HCEC 1CT (cell line): Measurements from ENCODE around the gene ARHGEF33.
"Not testable (repeated sequence)": the region's sequence is repeated elsewhere in the genome, so short reads cannot be mapped to it uniquely, and the experiment has no call there.

Experiments
- DNase-seq: peaks from one replicate; pipeline ENCODE4 v3.0.0-alpha.2; 2017

Gene ARHGEF33

DNA sequence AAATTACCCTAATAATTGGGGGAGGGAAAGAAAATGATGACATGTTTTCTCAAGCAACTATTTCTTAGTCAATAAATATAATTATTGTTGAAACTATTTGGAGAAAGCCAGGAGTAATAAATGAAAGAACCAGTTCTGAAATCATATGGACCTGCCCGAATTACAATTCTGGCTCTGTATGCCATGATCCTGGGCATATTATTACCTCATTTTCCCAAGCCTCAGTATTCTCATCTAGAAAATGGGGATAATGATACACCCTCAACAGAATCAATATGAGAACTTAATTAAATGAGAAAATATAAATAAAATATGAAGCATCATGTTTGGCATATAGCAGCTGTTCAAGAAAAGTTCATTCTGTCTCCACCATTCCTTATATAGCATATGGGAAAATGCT, 22.9 kb downstream of the ARHGEF33 start:
- no peak for DNase-seq

DNA sequence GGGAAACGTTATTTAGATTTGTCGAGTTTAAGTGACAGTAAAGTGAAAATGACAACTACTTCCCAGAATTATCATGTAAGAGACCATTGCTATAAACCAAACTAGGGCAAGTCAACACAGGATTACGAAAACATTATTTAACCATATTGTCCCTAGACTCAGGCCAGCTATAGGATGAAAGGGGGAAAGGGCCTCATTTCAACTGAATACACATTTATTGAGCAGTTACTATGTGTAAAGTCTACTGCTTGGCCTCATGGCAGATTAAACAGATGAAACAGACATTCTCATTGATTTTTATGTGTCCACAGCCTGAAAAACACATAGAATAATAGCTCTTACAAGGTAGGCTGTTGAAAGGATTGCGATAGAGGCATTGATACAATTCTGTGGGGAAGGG, 32.7 kb downstream of the ARHGEF33 start:
- DNase-seq, result no peak

DNA sequence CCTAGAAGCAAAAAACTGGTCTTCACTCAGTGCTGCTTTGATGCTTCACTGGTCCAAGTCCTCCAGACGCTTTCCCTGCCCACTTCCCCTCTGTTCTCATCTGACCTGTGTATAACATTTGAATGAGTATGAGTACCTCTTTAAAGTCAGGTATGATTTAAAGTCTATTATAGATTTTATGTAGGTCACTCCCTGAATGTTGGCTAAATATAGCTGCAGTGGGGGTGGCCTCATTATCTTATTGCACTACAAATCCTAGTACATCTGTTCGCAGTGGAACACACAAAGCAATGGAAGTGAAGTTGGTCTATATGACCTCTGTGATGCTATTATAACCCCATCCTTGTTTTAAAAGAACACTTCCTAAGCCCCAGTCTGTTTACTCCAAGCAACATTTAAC, 33.2 kb downstream of the ARHGEF33 start:
- DNase-seq, result no peak

DNA sequence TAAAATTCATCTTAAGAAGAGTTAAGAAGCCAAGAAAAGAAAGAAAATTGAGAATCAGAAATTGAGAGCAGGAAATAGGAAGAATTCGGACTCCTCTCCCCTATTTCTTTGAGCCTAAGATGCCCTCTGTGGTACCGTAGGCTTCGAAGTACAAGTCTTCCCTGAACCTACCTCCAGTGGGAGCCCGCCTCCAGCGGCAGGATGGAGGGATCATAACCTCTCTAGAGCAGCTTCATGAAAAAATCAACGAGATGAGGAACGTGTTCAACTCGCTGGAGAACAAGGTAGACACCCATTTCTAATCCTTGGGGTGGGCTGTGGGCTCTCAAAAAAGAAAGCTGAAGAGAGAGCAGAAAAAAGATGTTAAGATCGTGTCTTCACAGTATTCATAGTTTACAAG, 36.3 kb downstream of the ARHGEF33 start:
- no peak for DNase-seq

DNA sequence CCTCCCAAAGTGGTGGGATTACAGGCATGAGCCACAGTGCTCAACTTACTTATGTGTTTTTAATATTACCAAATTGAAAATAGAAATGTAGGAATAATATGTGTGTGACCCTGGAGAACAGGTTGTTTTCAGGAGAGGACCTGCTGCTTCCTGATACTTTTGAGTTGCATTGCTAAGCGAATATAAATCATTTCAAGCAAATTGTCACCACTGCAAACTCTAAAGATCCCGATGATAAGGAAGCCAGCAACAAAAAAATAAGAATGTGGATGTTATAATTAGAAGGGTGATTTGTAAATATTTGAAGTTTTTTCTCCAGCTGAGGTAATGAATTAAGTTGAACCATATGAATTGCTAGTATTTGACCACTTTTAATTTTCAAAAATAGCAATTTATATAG, 40.9 kb downstream of the ARHGEF33 start:
- DNase-seq, result no peak

DNA sequence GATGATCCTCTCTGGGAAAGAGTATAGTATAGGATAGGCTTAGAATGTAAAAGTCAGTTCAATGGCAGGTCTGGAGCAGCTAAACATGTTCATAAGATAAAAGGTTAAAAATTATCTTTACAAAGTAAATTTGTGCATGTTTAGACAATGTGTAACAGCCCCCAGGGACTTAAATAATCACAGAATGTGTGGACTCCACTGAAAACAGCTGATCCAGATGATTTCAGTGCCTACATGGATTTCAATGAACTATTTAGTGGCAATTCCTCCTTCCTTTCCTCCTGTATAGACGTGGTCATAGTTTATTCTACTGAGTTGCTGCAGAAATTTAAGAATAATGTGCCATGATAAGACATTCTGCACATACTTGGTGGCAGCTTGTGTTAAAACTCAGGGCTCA, 42.9 kb downstream of the ARHGEF33 start:
- DNase-seq, result no peak

DNA sequence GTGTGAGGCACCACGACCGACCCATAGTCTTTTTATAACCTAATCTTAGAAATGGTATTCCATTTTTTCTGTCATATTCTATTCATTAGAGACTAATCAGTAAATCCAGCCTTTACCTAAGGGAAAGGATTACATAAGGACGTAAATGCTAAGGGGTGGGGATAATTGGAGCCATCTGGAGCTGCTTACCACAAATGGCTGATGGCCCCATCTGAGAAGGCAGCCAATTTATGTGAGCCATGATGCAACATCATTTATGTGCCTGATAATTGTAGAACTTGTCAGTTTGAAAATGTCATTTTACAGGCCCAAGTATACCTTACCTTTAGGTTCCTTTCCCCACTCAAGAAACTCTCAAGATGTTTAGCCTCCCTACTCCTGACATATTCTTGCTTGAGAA, 44.0 kb downstream of the ARHGEF33 start:
- no peak for DNase-seq

DNA sequence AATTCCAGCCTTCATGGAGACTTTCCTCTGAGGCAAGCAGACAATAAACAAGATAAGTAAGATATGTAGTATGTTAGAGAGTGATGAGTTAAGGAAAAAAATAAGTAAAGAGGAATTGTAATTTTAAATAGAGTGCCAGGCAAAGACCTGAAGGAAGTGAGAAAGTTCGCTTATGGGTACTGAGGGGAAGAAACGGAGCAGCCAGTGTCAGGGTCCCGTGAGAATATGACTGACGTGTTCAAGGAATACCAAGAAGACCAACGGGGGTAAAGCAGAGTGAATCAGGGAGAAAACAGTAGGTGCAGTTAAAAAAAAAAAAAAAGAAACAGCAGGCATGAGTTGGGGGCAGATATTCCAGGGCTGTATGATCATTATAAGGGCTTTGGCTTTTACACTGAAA, 45.1 kb downstream of the ARHGEF33 start:
- DNase-seq, result no peak

DNA sequence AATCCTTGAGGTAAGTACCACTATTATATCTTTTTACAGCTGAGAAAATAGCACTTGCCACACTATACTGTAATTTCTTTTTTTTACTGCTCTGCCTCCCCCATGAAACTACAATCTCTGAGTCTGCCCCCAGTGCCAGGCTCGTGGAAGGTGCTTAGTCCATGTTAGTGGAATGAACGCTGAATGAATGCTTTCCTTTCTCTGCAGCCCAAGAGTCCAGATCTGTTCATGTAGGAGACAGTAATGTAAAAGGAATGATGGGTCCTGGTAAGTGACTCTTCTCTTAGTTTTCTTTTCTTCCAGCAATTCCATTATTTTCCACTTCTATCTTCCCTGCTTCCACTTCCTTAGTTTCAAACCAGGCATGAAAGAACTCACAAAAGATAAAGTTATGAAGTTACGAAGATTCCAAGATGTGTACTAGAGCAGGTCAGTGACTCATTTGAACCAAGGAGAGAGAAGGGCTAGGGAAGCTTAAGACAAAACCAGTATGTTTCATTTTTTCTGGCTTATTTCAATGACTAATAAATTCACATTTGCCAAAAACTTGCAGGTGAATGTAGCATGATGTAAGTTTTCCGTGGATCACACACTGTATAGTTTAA, 46.0 kb downstream of the ARHGEF33 start:
- DNase-seq, result peak; percentile 31

DNA sequence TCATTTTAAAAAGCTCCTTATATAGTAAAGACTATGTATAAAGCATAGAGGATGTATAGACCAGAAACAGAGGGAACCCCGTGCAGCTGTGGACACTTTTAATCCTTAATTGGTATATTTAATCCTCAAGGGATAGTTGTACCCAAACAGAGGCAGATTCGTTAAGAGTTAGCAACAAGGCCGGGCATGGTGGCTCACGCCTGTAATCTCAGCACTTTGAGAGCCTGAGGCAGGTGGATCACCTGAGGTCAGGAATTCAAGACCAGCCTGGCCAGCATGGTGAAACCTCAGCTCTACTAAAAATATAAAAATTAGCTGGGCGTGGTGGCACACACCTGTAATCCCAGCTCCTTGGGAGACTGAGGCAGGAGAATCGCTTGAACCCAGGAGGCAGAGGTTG, 46.8 kb downstream of the ARHGEF33 start:
- not testable (repeated sequence) for DNase-seq

DNA sequence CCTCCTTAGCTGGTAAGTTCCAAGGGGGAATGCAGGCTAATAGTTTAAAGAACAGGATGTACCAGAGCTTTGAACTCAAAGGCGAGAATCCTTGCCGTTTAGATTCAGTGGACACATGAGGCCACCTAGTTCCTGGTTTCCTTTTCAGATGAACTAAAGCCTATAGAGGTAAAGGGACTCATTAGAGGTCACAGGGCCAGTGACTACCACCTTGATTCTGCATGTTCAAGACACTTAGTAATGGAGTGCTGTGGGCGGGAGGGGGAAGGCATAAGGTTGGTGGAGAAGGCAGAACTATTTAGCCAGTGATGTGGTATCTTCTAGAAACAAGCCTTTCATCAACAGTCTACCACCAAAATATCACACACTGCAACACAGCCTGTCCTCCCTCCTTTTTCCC, 47.9 kb downstream of the ARHGEF33 start:
- no peak for DNase-seq

DNA sequence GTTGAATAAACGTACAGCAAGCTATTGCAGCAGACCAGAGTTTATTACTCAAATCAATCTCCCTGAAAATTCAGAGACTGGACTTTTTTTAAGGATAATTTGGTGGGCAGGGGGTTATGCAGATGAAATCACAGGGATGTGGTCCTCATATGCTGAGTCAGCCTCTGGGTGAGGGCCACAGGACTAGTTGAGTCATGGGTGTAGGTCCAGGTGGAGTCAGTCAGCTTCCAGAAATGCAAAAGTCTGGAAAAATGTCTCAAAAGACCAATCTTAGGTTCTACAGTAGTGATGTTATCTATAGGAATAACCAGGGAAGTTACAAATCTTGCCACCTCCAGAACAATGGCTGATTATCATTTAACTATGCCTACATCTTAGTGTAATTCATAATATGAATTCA, 51.1 kb downstream of the ARHGEF33 start:
- DNase-seq, result no peak

DNA sequence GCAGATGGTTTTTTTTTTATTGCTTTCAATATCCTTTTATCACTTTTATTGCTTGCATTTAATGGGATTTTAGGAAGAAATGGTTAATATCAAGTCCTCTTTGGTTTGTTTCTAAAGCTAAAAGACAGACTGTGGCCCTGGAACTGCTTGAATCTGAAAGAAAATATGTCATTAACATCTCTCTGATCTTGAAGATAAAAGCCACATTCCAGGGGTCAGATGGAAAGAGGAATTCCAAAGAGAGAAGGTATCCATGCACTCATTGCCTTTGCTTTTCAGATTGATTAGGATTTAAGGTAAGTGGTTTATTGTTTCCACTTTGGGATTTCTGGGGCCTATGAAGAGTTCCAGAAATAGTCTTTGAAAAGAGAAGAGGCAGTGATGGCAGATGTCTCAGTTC, 54.1 kb downstream of the ARHGEF33 start:
- DNase-seq, result no peak

DNA sequence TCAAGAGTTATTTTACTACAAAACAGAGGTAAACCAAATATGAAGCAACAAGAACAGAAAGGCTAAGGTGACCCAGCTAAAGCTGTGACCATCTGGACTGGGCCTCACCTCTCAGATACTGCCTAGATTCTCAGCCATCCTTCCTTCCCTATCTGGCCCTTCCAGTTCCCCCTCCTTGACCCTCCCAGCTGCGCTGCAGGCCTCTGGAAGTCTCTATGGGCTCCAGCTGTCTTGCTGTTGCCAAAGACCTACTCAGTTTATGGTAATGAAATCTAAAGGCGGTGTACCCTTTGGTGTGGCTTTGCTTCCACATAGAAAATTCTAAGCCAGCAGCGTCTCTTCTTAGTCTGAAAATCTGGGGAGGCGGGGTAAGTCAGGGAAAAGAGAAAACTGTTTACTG, 55.7 kb downstream of the ARHGEF33 start:
- no peak for DNase-seq

DNA sequence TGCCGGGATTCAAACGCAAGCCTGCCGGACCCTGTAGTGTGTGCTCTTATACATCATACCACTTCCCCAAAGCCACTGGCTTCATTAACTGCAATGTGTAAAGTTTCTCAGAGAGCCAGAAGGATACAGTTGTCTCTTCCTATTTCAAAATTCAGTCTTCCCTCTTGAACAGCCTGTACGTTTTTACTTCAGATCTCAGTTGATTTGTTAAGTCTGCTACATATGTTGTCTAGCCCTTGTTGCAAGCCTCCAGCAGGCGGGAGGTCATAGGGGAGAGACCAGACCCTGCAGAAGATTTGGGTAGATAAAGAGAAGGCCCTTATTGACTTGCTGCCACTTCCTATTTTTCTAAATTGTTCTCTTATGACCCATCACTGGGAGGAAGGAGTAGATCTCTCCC, 56.2 kb downstream of the ARHGEF33 start:
- no peak for DNase-seq

DNA sequence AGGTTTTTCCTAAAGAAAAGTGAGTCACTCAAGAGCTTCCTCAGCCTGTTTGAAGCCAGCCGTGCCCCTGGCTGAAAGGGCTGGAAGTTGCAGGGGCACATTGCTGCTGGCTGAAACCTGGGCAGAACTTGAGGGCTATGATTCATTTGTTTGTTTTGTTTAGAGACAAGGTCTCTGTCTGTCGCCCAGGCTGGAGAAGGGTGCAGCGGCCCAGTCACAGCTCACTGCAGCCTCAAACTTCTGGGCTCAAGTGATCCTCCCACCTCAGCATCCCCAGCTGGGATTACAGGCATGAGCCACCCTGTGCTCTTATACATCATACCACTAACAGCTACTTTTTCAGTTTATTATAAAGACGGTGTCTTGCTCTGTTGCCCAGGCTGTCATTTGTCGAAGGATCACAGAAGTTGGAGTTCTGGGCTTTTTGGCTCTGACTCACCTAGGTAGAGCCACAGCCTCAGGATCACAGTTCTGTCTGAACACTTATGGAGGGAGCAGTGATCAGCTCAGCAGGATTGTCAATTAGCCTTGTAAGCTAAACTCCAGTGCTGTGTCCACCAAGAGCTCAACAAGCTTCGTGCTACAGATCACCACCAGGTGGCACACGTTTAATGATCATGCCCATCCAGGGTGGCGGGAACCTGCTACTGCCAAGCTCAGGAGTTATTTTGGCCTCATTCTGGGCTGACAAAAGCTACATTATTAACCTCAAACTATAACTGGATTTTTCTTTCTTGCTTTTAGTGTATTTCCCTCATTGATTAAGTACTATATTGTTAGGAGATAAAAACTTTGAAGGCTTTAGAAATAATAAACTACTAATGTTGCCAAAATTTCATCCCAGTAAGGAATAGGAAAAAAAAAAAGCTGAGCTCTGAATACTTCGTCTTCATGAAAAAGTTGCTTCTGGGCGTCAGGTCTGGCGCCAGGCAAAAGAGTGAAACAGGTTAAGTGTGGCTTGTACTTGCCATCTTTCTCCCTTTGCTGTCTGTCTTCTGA, 57.9 kb downstream of the ARHGEF33 start:
- peak; percentile 71 for DNase-seq

DNA sequence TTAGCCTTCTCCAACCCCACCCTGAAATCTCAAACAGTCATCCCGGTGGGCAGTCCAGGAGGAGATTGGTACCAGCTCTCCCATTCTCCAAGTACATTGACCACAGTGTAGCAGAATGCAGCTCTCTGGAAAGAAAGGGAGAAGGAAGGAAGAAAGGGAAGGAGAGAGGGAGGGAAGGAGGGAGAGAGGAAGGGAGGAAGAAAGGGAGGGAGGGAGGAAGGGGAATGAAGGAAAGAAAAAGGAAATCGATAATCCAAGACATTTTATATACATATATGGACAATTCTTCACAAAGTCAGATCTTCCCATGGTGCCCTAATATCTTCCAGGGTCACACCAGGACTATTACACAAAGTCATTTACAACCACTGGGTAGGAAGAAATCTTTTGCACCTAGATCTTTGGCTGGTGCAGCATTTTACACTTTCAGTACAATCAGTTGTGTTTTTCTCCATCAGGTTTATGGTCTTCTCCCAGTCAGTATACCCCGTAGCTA, 58.8 kb downstream of the ARHGEF33 start:
- DNase-seq, result no peak

DNA sequence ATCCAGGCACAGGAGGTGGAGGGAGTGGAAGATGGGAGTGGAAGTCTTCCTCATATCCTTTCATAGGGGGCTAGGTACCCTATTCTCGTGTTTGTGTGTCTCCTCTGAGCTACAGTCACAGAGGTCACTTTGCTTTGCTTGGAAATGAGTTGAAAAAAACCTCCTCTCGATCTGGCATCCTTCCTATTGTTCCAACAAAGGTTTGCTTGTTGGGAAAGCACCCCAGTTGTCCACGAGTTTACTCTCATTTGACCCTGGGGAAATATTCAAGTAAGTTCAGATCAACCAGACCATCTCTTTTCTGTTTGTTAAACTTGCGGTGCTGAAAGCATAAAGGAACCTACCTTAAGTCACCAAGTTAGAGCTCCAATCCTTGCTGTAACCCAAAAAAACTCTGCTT, 59.3 kb downstream of the ARHGEF33 start:
- DNase-seq, result no peak

DNA sequence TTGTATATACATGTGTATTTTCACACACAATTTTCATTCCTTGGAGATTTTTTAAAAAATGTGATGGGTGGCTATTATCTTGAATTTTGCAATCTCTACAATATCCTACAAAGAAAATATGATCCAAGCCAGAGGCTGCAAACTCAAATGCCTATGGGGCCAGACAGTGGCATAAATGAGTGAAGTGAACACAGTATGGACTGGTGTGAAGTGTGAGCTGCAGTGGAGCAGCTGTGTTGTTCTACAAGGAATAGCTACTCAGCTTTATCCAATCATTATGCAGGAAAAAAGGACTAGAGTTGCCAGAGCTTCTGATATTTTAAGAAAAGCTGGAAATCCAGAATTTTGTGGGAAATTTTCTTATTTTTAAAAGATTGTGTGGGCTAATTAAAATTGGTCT, 62.1 kb downstream of the ARHGEF33 start:
- DNase-seq, result no peak

DNA sequence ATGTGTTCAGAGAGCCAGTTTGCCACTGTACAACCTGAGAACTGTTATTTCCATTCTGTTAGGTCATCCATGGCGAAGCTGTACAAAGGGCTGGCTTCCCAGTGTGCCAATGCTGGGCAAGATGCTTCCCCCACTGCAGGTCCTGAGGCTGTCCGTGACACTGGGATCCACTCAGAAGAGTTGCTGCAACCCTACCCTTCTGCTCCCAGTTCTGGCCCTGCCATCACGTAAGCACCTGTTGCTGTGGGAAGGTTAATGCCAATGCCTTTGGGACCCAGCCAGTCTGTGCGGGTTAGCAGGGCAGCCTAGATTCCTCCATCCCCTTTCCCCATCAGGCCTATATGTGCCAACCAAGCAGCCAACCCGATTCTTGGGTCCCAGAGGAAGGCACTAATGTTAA, 68.3 kb downstream of the ARHGEF33 start:
- DNase-seq, result no peak

DNA sequence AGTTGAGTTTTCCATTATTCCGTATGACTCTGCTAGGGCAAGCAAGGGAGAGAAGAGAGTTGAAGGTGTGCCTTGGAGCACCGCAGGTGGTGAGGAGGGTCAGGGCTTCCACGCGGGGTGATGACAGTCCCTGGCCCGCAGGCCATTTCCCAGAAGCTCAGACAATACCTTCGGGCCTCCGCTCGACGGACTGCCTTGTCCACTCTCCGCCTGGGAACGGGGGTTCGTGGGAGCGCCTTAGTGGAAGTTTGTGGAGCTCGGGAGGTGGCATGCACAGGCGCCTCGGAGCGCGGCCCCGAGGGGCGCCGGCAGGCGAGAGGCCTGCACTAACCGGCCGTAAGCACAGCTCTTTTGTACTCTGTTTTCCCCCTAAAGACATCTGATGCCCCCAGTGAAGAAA, 69.8 kb downstream of the ARHGEF33 start:
- DNase-seq, result no peak

DNA sequence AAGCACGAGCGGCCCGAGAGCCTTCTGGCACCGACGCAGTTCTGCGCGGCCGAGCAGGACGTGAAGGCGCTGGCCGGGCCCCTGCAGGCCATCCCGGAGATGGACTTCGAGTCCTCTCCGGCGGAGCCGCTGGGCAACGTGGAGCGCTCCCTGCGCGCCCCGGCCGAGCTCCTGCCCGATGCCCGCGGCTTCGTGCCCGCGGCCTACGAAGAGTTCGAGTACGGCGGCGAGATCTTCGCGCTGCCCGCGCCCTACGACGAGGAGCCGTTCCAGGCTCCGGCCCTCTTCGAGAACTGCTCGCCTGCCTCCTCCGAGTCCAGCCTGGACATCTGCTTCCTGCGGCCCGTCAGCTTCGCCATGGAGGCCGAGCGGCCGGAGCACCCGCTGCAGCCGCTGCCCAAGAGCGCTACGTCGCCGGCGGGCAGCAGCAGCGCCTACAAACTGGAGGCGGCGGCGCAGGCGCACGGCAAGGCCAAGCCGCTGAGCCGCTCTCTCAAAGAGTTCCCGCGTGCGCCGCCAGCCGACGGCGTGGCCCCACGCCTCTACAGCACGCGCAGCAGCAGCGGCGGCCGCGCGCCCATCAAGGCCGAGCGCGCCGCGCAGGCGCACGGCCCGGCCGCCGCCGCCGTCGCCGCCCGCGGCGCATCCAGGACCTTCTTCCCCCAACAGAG, 70.4 kb downstream of the ARHGEF33 start:
- peak; percentile 37 for DNase-seq

DNA sequence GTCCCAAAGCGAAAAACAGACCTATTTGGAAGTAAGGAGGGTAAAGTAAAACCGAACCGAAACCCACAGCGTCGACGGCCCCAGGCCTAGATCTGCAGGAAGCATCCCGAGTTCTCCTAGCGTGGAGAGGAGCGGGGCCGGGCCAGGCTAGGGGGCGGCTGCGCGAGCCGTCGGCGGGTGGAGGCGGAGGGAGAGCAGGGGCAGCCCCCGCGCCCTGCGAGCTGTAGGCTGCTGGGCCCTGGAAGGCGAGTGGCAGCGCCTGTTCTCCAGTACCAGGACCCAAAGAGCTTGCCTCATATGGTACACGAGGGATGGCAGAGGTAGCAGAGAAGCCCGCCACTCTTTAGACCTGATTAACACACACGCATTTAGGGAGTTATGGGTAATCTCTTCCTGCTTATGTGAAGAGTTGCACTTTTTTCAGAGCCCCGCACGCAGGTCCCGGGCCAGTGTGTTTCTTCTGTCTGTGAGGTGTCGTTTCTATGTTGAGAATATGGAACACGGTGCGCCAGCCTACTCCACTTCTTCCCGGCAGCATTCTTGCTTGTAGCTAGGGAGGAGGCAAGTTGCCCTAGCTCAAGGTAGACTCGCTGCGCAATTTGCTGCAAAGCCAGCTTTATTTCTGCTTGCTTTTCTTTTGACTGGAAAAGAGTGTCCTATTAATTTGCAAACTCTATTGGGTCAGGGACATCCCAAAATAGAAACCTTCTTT, 71.1 kb downstream of the ARHGEF33 start:
- DNase-seq, result no peak
